CD14-positive monocyte (primary cell): ENCODE results near the gene TBC1D2. TPM values are rescaled to one million over a fixed set of nuclear protein-coding genes. Genes with fewer than 3 reads are reported as not detected.

Experiments used
- DNase-seq, 3 donors: peaks; one replicate each; pipeline ENCODE4 v3.0.0-alpha.2; 2011 to 2022
- H2AFZ ChIP-seq: 2 replicates; pipeline ENCODE4 v1.6.0; 2012; ENCODE audit warnings: mild to moderate bottlenecking, low read depth, low read length, inconsistent platforms; ENCODE audit not compliant: insufficient read depth, poor library complexity, severe bottlenecking
- H3K27ac ChIP-seq, 2 donors: 1 replicate in 1 of 2; 2 replicates in 1 of 2; pipeline ENCODE4 v1.5.1; 2012 to 2013; ENCODE audit warnings: low read length in 2 of 2, control low read depth in 1 of 2, inconsistent platforms in 1 of 2, low read depth in 1 of 2, mild to moderate bottlenecking in 1 of 2
- H3K27me3 ChIP-seq, 2 donors: one replicate each; pipeline versions ENCODE4 v1.6.0 to v1.6.1; 2011 to 2013; ENCODE audit warnings: low read length in 2 of 2; ENCODE audit not compliant: control insufficient read depth in 2 of 2, insufficient read depth in 2 of 2
- H3K36me3 ChIP-seq, 2 donors: replicated peaks in 1 of 2; 1 replicate in 1 of 2; 2 replicates in 1 of 2; pipeline versions ENCODE4 v1.5.1 to v1.6.1; 2012 to 2013; ENCODE audit warnings: low read length in 2 of 2, control low read depth in 1 of 2, inconsistent platforms in 1 of 2, mild to moderate bottlenecking in 1 of 2; ENCODE audit not compliant: insufficient read depth in 2 of 2, control insufficient read depth in 1 of 2
- H3K4me1 ChIP-seq, 2 donors: 1 replicate in 1 of 2; 2 replicates in 1 of 2; pipeline versions ENCODE4 v1.5.1 to v1.6.1; 2012 to 2013; ENCODE audit warnings: low read length in 2 of 2, control low read depth in 1 of 2, inconsistent platforms in 1 of 2, mild to moderate bottlenecking in 1 of 2, moderate library complexity in 1 of 2; ENCODE audit not compliant: insufficient read depth in 2 of 2, control insufficient read depth in 1 of 2
- H3K4me2 ChIP-seq: replicated peaks from 2 replicates; pipeline ENCODE3; 2012; ENCODE audit warnings: low read length, moderate library complexity, mild to moderate bottlenecking; ENCODE audit not compliant: poor library complexity, severe bottlenecking; ENCODE audit errors: extremely low read depth
- H3K4me3 ChIP-seq, 3 experiments: fragments of 200-600 bp in 1 of 3; sonication (generic) in 1 of 3; replicated peaks in 1 of 3; 1 replicate in 2 of 3; 2 replicates in 1 of 3; pipeline ENCODE4 v1.5.1; 2011 to 2013; ENCODE audit warnings: low read length in 3 of 3, mild to moderate bottlenecking in 3 of 3, control low read depth in 2 of 3, low read depth in 2 of 3, inconsistent platforms in 1 of 3, moderate library complexity in 1 of 3
- H3K79me2 ChIP-seq: 2 replicates; pipeline ENCODE4 v1.6.0; 2012; ENCODE audit warnings: mild to moderate bottlenecking, control low read depth, inconsistent platforms, low read length, moderate library complexity; ENCODE audit not compliant: insufficient read depth
- H3K9ac ChIP-seq: 2 replicates; pipeline ENCODE4 v1.6.0; 2017; ENCODE audit warnings: low read length, mild to moderate bottlenecking; ENCODE audit not compliant: insufficient read depth, poor library complexity, severe bottlenecking
- H3K9me3 ChIP-seq, 2 donors: replicated peaks in 1 of 2; 1 replicate in 1 of 2; 2 replicates in 1 of 2; pipeline versions ENCODE4 v1.5.1 to v1.6.1; 2012 to 2013; ENCODE audit warnings: low read length in 2 of 2, control low read depth in 1 of 2; ENCODE audit not compliant: control insufficient read depth in 1 of 2, insufficient read depth in 1 of 2
- H4K20me1 ChIP-seq: 2 replicates; pipeline ENCODE4 v1.6.0; 2012; ENCODE audit warnings: mild to moderate bottlenecking, low read length, control low read depth, moderate library complexity; ENCODE audit not compliant: insufficient read depth
- H3K27ac Mint-ChIP-seq, 7 donors: one replicate each; pipeline ENCODE4 v1.8.0; 2020; ENCODE audit warnings: mild to moderate bottlenecking in 7 of 7, mixed read lengths in 7 of 7, moderate library complexity in 6 of 7, inconsistent platforms in 2 of 7
- H3K27me3 Mint-ChIP-seq, 3 donors: one replicate each; pipeline ENCODE4 v1.8.0; 2021 to 2022; ENCODE audit warnings: low read depth in 3 of 3, mild to moderate bottlenecking in 3 of 3, mixed read lengths in 3 of 3, moderate library complexity in 3 of 3, inconsistent platforms in 1 of 3
- H3K36me3 Mint-ChIP-seq, 2 donors: one replicate each; pipeline ENCODE4 v1.8.0; 2020; ENCODE audit warnings: mixed read lengths in 2 of 2, inconsistent platforms in 1 of 2, mild to moderate bottlenecking in 1 of 2
- H3K4me1 Mint-ChIP-seq: one replicate; pipeline ENCODE4 v1.8.0; 2020; ENCODE audit warnings: mild to moderate bottlenecking, mixed read lengths
- H3K4me3 Mint-ChIP-seq, 2 donors: one replicate each; pipeline ENCODE4 v1.8.0; 2020; ENCODE audit warnings: mild to moderate bottlenecking in 2 of 2, mixed read lengths in 2 of 2, moderate library complexity in 1 of 2
- H3K9me3 Mint-ChIP-seq, 7 donors: one replicate each; pipeline ENCODE4 v1.8.0; 2020 to 2022; ENCODE audit warnings: mixed read lengths in 7 of 7, mild to moderate bottlenecking in 6 of 7, moderate library complexity in 6 of 7, inconsistent platforms in 2 of 7
- CTCF ChIP-seq: fragments of 200-600 bp; IDR thresholded peaks from one replicate; pipeline ENCODE4 v1.8.0; 2022; ENCODE audit warnings: antibody characterized with exemption, mild to moderate bottlenecking
- WGBS: methylation state at CpG from one replicate; pipeline ENCODE4 v1.1.5; 2013; ENCODE audit warnings: missing lambda C conversion rate; ENCODE audit not compliant: insufficient coverage; 5-methylcytosine and 5-hydroxymethylcytosine counted together
- intact Hi-C, 2 donors: fragments of 100-400 bp; cut with micrococcal nuclease; formaldehyde crosslinking; loops; one replicate each; pipeline versions ENCODE4 v1.15.0 to v1.15.1; 2023
- polyA plus RNA-seq, 3 donors: library from polyadenylated mRNA; depleted of rRNA in 1 of 3; unstranded in 2 of 3; stranded (reverse) in 1 of 3; fragments of 300-500 nt in 2 of 3; fragments of >200 nt in 1 of 3; fragmentation: Illumina TruSeq in 2 of 3; gene quantifications; 1 replicate in 2 of 3; 2 replicates in 1 of 3; pipeline ENCODE4 v1.2.3, GENCODE V29; 2012 to 2021

Gene TBC1D2
- polyA plus RNA-seq, 3 donors = 23.2 to 55.7 (median 34.4) TPM

GRCh38 chr9:98202252-98202651, 53.2 kb downstream of the TBC1D2 start:
- no peaks in the 10 kb centered on the region for H3K79me2 ChIP-seq
- no peaks in the 10 kb centered on the region for H3K4me1 ChIP-seq
- H4K20me1 ChIP-seq = peaks cover 55% of the 10 kb centered on the region
- no peak overlapping the region for H2AFZ ChIP-seq
- intact Hi-C loops = loop anchor here in 1 of 2 donors (10.0 kb wide), 1 partner anchor 127 kb away; no protein-coding TSS in a partner anchor
- WGBS = 100% methylated on average over 3 of the region's 5 CpGs
- no peaks in the 10 kb centered on the region for H3K9me3 Mint-ChIP-seq
- H3K4me2 ChIP-seq = no peak overlapping the region
- peaks cover 0 to 2% (median 0%) of the 10 kb centered on the region in 3 donors for H3K27me3 Mint-ChIP-seq
- peaks cover 6% of the 10 kb centered on the region for H3K4me1 Mint-ChIP-seq
- H3K9me3 ChIP-seq = no peaks in the 10 kb centered on the region
- H3K36me3 ChIP-seq = peaks cover 88 to 94% of the 10 kb centered on the region in 2 donors
- no peak overlapping the region for H3K27ac ChIP-seq
- no peak for TF ChIP-seq CTCF
- DNase-seq = no peak
- peak overlapping the region in 4 of 7 donors; percentile 2 to 47 (median 16) for H3K27ac Mint-ChIP-seq
- no peaks in the 10 kb centered on the region for H3K27me3 ChIP-seq
- H3K36me3 Mint-ChIP-seq = peaks cover 71 to 88% of the 10 kb centered on the region in 2 donors
- H3K4me3 ChIP-seq = no peak overlapping the region
- H3K4me3 Mint-ChIP-seq = no peak overlapping the region
- no peak overlapping the region for H3K9ac ChIP-seq

DNA sequence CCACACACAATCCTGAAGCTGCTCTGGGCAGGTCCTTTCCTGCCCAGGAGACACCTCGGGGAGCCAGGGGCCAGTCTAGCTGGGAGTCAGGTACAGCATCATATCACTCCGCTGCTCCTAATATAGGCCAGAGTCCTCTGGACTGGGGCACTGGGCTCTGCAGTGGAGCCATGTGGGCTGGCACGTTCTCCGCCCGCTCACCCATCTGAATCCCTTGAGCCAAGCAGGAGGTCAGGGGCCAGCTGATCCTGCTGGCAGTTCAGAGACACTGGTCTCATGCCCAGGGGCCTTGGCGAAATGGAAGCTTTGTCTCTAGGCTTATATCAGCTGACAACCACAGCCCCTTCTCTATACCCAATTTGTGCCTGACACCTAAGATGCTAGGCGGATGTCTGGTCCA, 53.7 kb downstream of the TBC1D2 start:
- Histone ChIP-seq H4K20me1 (peaks cover 54% of the 10 kb centered on the region), H3K4me3 (no peak overlapping the region), H3K27ac (peak overlapping the region in 1 of 2 donors; percentile 28), H3K9ac (no peak overlapping the region), H3K27me3 (no peaks in the 10 kb centered on the region), H3K4me2 (no peak overlapping the region), H3K79me2 (no peaks in the 10 kb centered on the region), H3K36me3 (peaks cover 85 to 91% of the 10 kb centered on the region in 2 donors), H2AFZ (no peak overlapping the region), H3K9me3 (no peaks in the 10 kb centered on the region), H3K4me1 (no peaks in the 10 kb centered on the region)
- no peaks in the 10 kb centered on the region for H3K9me3 Mint-ChIP-seq
- peaks cover 0 to 2% (median 0%) of the 10 kb centered on the region in 3 donors for H3K27me3 Mint-ChIP-seq
- intact Hi-C loops = loop anchor here in 1 of 2 donors (10.0 kb wide), 1 partner anchor 127 kb away; no protein-coding TSS in a partner anchor
- peaks cover 69 to 87% of the 10 kb centered on the region in 2 donors for H3K36me3 Mint-ChIP-seq
- peaks cover 6% of the 10 kb centered on the region for H3K4me1 Mint-ChIP-seq
- DNase-seq = no peak
- 96% methylated on average over 6 of the region's 7 CpGs for WGBS
- H3K4me3 Mint-ChIP-seq = no peak overlapping the region
- no peak for TF ChIP-seq CTCF
- no peak overlapping the region for H3K27ac Mint-ChIP-seq
